HG03558 (cell line): ENCODE data around the gene BPNT1.
"Not testable (repeated sequence)": the region's sequence is repeated elsewhere in the genome, so short reads cannot be mapped to it uniquely, and the experiment has no call there.

Experiments used
- ATAC-seq: cut with Tn5 transposase; IDR thresholded peaks from one replicate; pipeline ENCODE4 v1.9.1; 2021; ENCODE audit warnings: moderate number of reproducible peaks; ENCODE audit not compliant: unreplicated experiment; ENCODE audit errors: extremely low read depth

Gene BPNT1, protein sequence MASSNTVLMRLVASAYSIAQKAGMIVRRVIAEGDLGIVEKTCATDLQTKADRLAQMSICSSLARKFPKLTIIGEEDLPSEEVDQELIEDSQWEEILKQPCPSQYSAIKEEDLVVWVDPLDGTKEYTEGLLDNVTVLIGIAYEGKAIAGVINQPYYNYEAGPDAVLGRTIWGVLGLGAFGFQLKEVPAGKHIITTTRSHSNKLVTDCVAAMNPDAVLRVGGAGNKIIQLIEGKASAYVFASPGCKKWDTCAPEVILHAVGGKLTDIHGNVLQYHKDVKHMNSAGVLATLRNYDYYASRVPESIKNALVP

DNA sequence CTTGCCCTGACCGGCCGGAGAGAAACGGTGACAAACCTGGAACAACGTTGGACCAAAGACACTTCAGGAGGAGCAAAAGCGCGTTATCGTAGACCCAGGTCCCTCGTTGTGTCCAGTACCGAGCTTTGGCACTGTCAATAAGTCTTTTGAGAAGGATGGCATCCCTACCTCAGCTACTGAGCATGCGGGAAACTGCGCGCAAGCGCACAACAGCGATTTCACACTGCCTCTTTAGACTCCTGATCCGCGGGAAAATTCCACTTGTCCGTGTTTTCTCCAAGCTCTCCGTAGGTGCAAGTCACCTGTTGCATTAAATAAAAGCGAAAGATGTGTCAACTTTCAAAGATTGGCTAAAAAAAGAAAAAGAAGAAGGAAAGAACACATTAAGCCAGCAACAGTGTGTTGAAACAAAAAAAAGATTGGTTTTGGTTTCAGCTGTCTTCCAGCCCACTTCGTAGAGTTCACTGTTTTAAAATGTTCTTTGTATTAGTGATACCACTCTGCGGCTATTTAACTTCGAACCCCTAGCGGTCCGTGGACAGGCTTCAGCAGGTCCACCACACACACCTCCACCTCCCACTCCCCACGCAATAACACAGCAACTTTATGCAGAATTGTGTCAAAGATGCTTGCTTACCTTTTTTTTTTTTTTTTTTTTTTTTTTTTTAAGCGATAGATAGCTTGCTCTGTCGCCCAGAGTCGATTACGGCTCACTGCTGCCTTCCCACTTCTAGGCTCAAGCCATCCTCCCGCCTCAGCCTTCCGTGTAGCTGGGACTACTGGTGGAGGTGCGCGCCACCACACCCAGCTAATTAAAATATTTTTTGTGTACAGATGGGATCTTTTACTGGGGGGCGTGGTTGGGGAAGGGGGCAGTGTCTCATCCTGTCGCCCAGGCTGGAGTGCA lies at the start of gene BPNT1:
TSS of gene BPNT1 (minus strand) at position 139 of the 907 bp plus-strand sequence. CDS start 9,942 bp downstream, outside the sequence.
- ATAC-seq: peak; percentile 52

DNA sequence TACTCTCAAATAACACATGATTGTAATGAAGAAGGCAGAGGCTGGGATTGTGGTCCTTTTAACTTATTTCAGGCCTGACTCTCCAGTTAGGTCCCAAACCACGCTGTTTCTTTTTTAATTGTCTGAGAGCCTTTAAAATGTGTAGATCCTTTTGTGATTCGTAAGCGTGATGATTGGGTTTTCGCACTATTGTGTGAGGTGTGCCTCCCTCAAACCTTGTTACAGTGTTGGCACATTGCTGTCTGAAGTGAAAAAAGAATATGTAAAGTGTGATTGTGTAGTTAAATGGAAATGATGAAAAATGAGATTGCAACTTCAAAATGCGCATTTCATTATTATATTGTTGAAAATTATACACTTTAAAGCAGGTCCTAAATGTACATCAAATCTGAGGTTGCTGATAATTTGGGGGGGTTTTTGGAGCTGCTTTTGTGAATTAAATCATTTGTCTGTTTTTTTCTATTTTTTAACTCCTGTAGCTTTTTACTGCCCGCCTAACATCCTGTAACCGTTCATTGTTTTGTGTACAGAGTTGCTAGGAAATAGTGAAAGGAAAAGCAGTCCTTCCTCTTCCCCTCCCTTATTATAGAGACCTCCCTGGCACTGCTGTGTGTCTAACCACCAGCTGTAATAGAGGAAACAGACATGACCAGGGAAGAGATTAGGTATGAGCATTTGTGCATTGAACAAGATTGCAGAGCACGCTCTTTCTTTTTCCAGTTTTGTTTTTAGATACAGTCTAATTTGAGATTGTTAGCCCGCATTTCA lies 47.6 kb upstream of the BPNT1 start:
- ATAC-seq: no peak

DNA sequence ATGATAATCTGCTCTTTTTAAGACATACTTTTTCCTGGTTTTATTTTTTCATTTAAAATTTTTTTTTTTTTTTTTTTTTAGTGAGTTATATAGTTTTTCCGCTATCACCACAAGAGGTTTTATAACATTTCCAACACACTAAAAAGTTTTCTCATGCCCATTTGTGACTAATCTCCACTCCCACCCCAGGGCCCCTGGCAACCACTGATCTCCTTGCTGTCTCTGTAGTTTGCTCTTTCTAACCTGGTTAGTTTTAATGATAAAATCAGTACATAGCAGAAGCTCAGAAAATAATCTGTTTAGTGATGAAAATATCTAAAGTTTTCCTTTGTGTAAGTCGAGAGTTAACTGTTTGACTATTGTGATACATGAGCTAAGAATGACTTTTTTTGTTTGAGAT lies 46.2 kb upstream of the BPNT1 start:
- no peak for ATAC-seq

DNA sequence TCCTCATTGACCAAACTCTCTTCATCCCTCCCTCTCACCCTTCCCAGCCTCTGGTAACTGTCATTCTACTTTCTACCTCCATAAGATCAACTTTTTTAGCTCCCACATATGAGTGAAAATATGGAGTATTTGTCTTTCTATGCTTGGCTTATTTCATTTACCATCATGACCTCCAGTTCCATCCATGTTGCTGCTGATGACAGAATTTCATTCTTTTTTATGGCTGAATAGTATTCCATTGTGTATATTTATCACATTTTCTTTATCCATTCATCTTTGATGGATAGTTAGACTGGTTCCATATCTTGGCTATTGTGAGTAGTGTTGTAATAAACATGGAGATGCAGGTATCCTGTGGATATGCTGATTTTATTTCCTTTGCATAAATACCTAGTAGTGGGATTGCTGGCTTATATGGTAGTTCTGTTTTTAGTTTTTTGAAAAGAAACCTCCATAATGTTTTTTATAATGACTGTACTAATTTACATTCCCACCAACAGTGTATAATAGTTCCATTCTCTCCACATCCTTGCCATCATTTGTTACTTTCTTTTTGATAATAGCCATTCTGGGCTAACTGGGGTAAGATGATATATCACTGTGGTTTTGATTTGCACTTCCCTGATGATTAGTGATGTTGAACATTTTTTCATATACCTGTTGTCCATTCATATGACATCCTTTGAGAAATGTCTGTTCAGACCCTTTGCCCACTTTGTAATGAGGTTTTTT lies 40.1 kb upstream of the BPNT1 start:
- no peak for ATAC-seq

DNA sequence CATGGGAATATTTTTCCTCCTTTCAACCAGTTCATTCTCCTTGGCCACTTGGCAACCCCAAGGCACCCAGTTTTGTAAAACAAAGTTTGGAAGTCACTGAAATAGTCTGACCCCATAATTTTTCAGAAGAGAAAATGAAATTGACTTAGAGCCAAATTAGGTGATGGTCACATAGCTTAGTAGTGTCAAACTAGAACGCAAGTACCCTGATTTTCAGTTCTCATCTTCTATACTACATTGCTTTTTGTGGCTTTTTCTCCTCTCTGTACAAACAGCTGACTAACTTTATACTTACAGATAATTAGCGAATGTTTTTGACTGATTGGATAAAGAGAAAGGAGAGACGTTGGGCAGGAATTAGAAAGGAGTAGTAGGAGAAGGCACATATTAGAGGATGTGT lies 37.5 kb upstream of the BPNT1 start:
- no peak for ATAC-seq

DNA sequence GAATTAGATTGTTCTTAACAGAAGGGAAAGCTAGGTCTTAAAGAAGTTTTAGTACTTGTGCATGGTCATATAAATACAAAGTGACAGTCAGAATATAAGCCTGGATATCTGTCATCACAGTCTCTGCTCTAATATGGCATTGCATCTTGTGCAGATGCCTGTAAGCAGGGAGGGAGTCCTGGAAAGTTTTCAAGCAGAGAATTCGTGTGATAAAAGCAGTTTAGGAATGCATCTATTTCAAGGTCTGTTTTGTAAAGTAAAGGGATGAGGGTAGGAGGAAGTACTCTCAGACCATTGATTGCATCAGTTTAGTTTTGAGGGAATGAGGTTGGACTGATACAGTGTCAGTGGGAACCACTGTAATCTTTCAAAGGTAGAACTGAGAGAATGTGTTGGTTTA lies 35.0 kb upstream of the BPNT1 start:
- ATAC-seq: no peak

DNA sequence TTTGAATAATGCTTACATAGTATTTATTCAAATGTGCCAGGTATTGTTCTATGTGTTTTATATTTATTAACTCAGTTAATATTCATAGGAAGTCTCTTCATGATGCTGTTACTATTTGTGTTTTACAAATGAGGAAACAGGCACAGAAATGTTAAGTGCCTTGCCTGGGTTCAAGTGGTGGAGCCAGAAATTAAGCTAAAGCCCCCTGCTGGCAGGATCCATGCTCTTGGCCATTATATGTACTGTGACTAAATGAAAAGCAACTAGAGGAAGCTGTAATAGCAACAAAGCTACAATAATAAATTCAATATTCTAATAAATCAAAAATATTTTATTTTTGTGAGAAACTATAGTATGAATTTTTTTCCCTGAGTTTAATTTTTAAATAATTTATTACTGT lies 34.3 kb upstream of the BPNT1 start:
- no peak for ATAC-seq

DNA sequence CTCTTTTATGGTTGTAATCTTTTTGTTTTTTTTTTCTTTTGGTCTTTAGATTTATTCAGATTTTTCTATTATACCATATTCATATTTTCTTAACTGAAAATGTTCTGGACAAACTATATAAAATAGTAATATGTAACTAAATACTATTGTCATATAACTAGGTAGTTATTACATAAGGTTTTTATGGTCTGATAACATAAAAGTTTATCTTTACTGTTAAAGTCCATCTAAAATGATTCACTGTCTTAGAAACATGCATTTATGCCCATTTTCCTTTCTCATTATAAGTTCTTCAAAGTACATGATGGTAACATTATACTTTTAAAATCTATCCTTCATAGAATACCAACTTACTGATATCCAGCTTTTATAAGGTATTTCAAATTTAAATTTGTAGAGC lies 33.5 kb upstream of the BPNT1 start:
- no peak for ATAC-seq

DNA sequence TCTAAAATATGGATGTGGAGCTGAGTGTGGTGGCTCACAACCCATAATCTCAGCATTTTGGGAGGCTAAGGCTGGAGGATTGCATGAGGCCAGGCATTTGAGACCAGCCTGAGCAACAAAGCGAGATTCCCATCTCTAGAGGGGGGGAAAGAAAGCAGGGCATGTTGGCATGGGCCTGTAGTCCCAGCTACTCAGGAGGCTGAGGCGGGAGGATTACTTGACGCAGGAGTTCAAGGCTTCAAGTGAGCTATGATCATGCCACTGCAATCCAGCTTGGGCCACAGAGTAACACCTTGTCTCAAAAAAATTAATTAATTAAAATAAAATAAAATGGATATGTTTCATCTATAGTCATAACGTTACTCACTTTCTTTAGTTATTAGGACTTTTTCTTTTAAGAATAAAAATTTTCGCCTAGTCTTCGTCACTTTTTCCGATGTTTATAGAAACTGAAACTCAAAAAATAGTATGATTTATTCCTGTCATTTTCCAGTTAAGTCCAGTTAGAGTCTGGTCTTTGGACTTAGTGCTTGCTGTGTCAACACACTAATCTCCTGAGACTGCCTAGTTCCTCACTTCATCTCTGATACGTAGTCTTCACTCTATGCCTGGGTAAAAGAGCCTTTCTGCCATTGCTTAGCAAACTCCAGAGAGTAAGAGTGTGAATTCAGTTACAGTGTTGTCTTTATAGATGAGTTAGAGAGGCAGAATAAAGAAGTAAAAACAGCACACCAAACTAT lies 32.4 kb upstream of the BPNT1 start:
- ATAC-seq: no peak

DNA sequence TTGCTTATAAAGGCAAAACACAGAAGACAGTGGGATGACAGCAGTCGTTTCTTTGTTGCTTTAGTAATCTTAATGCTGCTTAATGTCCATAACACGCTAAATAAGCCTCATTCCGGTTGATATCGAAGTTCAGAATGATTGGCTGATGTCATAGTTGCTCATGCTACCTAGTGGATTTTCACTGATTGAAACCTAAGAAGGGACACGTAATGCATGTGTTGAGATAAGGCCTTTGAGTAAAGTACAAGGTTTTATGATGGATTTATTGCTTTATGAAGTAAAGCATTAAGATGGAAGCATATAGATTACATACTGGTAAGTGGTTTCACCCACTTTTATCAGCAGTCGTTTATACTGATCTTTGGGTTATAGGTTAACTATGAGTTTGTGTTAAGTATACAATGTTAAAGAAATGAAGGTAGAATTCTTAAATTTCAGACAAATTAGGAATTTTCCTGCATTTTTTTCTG lies 29.5 kb upstream of the BPNT1 start:
- no peak for ATAC-seq

DNA sequence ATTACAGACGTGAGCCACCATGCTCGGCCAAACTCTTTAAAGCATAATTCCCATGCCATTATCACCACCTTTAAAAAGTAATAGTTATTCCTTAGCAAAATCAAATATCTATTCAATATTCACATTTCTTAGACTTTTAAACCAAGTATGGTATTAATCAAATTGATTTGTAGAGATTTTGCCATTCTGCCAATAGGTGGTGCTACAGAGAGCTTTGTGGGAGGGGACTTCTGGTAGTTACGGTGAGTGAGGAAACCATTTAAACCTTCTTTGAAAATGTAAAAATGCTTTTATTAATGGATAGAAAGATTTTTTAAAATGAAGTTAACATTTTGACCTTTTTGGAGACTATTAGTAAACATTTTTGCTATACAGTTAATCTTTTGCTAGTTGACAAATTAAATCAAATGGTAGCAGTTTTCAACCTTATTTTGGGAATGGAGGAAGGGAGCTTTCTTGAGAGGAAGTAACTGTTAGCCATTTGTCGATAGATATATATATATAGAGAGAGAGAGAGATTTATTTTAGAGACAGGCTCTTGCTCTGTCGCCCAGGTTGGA lies 23.6 kb upstream of the BPNT1 start:
- no peak for ATAC-seq

DNA sequence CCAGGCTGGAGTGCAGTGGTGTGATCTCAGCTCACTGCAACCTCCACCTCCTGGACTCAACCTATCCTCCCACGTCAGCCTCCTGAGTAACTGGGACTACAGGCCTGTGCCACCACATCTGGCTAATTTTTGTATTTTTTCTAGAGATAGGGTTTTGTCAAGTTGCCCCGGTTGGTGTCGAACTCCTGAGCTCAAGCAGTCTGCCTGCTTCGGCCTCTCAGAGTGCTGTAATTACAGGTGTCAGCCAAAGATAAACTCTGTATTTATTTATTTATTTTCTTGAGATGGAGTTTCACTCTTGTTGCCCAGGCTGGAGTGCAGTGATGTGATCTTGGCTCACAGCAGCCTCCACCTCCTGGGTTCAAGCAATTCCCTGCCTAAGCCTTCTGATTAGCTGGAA lies 23.0 kb upstream of the BPNT1 start:
- not testable (repeated sequence) for ATAC-seq

DNA sequence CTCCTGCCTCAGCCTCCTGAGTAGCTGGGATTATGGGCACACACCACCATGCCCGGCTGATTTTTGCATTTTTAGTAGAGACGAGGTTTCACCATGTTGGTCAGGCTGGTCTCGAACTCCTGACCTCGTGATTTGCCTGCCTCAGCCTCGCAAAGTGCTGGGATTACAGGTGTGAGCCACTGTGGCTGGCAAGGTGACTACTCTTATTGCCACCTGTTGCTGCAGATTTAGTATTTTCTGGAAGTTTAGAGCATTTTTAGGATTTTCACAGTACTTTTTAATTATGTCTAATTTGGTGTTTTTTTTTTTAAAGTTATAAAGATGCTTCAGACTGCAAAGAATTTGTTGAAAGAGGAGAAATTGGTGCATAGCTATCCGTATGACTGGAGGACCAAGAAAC lies 20.9 kb upstream of the BPNT1 start:
- ATAC-seq: not testable (repeated sequence)

DNA sequence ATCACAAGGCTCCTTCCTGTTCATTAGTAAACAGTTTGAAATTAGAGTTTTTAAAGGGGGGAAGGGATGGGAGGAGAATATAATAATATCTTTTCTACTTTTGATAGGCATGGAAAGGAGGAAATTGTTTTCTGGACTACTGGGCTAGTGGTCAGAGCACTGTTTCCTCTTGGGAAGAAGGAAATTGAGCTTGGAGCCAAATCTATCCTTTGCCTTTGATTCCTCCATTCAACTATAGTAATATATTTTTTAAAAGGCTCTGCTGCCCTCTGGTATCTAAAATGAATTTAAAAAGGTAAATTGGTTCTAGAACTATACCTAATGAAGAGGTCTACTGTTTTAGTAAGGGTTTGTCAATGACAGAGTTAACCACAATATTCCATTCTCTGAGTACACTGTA lies 10.2 kb upstream of the BPNT1 start:
- no peak for ATAC-seq

DNA sequence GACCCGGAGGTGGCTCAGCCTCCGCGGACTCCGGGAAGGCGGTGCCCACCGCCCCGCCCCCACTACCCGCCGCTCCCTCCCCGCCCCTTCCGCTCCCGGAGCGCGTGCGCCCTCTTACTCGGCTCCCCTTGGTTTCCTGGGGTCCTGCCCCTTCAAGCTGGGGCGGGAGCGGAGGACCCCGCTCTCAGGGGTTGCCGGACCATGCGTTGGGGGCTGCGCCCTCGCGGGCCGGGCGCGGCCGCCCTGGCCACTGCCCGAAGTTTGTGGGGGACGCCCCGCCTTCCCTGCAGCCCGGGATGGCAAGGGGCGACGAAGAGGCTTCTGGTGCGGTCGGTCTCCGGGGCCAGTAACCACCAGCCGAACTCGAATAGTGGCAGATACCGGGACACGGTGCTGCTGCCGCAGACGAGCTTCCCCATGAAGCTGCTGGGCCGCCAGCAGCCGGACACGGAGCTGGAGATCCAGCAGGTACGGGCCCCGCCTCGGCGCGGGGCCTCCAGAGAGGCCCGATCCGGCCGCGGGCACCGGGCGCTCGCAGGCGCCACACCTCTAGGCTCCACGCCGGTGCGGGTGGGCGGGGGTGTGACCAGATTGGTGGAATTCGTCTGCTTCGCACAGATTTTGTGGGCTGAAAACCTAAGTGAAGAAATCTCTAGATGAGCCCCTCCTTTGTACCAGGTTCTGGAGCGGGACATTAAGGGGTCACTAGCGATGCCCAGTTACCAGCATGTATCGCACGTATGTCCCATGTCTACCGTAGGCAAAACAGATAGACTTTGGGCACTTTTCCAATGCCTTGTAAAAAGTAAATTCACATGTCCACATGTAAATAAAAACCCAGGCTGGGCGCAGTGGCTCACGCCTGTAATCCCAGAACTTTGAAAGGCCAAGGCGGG lies 4.7 kb upstream of the BPNT1 start, which contains the start of gene IARS2:
TSS of gene IARS2 (plus strand) at position 117 of the 896 bp plus-strand sequence. CDS start at position 202, 85 bp downstream.
- ATAC-seq: peak; percentile 37

DNA sequence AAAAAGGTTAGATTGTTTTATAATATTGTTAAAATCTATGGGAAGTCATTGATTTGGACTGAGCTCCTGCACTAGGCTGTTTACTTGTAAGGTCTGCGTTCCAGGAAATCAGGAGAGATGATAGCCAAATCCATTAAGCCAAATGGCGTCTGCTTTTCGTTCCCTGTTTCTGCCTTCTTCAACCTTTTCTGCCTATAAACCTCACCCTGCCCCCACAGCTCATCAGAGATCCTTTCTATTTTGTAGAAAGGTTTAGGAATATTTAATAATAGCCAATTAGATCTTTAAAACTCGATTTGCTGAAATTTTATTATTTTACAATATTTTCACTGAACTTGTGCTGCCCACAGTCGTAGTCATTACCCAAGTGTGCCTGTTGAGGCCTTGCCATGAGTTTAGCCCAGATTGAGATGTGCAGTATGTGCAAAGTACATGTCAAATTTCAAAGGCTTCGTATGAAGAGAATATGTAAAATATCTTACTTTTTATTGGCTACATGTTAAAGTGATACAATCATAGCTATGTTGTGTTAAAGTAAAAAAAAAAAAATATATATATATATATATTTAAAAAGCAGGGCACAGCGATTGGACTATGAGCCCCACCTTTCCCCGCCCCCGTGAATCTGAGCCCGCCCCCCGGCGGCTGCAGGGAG lies 3.9 kb upstream of the BPNT1 start:
- ATAC-seq: peak; percentile 2

DNA sequence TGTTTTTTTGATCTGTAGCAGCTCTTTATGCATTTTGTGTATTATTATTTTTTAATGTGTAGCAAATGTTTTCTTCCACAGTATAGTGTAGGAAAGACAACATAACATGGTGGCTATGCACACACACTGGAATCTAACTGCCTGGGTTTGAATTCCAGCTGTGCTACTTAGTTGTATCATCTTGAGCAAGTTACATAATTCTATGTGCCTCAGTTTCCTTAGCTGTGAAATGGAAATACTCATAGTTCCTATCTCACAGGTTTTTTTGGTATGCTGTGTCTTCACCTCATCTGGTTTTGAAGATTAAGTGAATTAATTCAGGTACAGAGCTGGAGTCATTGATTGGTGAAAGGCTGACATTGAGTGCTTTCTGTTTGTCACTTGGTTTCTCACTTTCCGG lies 3.1 kb upstream of the BPNT1 start:
- ATAC-seq: no peak
